Measurements from ENCODE around the gene FAM124B.

DNA sequence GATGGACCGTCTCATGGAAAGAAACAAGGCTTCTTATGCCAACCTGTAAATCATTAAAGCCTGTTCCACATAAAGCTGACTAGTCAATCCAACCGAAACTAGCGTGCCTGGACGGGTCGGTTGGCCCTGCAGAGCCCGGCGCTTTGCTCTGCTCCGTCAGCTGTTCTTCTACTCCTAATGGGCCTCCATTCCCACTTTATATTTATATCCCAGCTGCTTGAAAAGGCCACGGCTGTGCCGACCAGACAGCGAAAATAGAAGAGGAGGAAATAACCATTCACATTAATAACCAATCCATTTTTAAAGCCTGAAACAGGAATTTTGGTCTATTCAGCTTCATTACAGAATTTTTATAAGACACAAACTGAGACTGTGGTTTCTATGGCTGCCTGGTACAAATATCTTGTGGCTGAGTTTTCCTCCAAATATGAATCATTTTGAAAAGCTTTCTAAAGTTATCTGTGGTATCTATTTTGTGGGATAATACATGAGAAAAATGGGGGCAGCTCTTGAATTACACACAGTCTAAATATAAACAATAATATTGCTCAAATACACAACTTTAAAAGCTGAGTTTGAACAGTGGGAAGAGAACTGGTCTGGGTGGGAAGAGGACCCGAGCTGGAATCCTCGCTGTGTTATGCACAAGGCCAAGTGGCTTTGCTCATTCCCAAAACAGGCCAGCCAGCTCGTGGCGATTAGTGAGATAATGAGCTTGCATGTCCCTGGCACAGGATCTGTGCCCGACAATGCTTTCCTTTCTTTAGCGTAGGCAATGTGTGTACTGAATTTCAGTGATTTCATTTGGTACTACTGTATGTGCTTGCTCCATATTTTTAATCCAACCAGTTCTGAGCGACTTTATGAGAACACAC lies 10.5 kb upstream of the FAM124B start:
- TF ChIP-seq EZH2 (IDR thresholded peaks at IDR 0.05): no peak
- TF ChIP-seq, protein P1, sequence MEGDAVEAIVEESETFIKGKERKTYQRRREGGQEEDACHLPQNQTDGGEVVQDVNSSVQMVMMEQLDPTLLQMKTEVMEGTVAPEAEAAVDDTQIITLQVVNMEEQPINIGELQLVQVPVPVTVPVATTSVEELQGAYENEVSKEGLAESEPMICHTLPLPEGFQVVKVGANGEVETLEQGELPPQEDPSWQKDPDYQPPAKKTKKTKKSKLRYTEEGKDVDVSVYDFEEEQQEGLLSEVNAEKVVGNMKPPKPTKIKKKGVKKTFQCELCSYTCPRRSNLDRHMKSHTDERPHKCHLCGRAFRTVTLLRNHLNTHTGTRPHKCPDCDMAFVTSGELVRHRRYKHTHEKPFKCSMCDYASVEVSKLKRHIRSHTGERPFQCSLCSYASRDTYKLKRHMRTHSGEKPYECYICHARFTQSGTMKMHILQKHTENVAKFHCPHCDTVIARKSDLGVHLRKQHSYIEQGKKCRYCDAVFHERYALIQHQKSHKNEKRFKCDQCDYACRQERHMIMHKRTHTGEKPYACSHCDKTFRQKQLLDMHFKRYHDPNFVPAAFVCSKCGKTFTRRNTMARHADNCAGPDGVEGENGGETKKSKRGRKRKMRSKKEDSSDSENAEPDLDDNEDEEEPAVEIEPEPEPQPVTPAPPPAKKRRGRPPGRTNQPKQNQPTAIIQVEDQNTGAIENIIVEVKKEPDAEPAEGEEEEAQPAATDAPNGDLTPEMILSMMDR (IDR thresholded peaks at IDR 0.05): no peak
- no peak for TF ChIP-seq EZH2phosphoT487 (IDR thresholded peaks at IDR 0.05)
